Fibroblast of skin of left biceps (primary cell): ENCODE results near the gene BLM.
"Not testable (repeated sequence)": the region's sequence is repeated elsewhere in the genome, so short reads cannot be mapped to it uniquely, and the experiment has no call there.

Experiments
- DNase-seq, 2 experiments: peaks; one replicate each; pipeline ENCODE4 v3.0.0-alpha.2; 2013; ENCODE audit warnings: low read depth in 2 of 2

Gene BLM

GRCh38 chr15:90716976-90717821 is at the start of gene BLM:
Gene BLM (plus strand): TSS chr15:90717346. CDS start chr15:90747393, 30,047 bp downstream.
- DNase-seq: peak; percentile 88

- not testable (repeated sequence) for DNase-seq
Observed at GRCh38 chr15:90667755-90668345, 49.3 kb upstream of the BLM start.

DNA sequence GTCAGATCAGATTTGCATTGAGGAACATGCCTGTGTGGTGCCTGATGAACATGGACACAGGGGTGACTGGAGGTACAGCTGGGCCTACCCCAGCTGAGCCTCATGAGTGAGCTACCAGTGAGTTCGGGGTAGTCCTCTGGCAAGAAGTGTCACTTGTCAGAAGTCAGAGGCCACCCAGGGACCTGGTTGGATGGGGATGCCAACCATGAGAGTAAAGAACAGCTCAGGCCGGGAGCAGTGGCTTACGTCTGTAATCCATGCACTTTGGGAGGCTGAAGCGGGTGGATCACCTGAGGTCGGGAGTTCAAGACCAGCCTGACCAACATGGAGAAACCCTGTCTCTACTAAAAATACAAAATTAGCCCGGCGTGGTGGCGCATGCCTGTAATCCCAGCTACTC is 46.5 kb upstream of the BLM start:
- not testable (repeated sequence) for DNase-seq

GRCh38 chr15:90671216-90671615 is 45.9 kb upstream of the BLM start:
- DNase-seq: no peak

DNA sequence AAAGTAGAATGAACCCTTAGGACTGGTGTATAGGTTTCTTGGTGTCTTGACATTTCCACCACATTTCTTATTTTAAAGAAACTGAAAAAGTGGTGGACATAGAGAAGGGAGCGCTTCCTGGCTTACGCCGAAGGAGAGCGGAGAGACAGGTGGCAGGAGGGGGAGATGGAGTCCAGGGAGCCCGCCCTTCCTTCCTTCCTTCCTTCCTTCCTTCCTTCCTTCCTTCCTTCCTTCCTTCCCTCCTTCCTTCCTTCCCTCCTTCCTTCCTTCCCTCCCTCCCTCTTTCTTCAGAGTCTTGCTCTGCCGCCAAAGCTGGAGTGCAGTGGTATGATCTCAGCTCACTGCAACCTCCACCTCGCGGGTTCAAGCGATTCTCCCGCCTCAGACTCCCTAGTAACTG is 43.8 kb upstream of the BLM start:
- DNase-seq: not testable (repeated sequence)

GRCh38 chr15:90674476-90674875 is 42.7 kb upstream of the BLM start:
- DNase-seq: no peak

DNA sequence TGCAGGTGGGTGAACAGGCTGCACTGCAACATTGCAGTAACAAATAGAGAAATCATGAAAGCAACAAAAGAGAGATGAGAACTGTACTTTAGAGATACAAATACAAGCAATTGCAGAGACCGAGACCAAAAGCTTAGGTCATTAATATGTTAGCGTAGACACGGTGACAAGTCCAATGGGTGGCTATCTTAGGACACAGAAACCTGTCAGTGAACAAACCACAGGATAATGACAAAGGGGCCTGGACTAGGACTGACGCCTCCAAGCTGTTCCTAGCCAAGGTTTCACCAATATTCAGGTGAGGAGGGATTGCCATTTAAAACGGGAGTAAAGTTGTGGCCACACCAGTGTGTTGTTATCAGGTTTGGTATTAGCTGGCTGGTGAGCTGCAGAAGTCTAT is 41.7 kb upstream of the BLM start:
- DNase-seq: no peak

DNA sequence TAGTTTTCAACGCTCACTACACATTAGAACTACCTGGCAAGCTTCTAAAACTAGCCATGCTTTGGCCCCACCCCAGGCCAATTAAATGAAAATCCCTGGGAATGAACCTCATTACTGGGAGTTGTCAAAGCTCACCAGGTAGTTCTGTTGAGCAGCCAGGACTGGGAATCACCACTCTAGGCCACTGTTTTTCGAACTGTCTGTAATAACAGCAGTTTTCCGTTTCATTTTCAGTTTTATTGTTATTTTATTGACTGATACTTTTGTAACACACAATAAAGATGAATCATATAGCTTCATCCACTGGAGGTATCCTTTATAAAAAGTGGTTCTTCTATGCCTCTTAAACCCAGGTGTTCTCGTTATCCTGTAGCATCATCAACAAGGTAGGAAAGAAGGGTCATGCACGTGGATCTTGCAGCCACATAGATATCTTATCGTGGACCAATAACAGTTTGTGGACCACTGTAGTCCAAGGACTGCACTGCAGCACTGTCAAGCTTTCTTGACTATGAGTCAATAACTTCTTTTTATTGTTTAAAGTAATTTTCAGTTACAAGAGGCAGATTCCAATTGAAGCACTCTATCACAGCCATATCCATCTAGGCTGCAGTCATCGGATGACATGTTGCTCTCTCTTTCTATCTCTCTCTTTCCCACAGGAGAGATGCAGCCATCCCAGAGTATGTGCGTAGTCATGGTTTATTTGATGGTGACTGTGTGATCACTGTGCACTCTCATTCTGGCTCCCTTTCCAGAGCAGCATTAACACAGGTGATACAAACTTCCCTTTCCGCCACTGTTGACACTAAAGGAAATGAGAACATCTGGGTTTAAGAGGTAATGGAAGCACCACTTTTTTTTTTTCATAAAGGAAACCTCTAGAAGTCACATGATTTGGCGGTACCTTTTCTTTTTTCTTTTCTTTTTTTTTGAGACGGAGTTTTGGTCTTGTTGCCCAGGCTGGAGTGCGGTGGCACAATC is 39.0 kb upstream of the BLM start:
- DNase-seq: no peak

- DNase-seq: no peak
Observed at GRCh38 chr15:90679959-90680358, 37.2 kb upstream of the BLM start.

- DNase-seq: peak; percentile 95
Observed at GRCh38 chr15:90680371-90680935, 36.7 kb upstream of the BLM start.

GRCh38 chr15:90681056-90681455 is 36.1 kb upstream of the BLM start:
- DNase-seq: no peak

GRCh38 chr15:90681480-90681879 is 35.7 kb upstream of the BLM start:
- no peak for DNase-seq

DNA sequence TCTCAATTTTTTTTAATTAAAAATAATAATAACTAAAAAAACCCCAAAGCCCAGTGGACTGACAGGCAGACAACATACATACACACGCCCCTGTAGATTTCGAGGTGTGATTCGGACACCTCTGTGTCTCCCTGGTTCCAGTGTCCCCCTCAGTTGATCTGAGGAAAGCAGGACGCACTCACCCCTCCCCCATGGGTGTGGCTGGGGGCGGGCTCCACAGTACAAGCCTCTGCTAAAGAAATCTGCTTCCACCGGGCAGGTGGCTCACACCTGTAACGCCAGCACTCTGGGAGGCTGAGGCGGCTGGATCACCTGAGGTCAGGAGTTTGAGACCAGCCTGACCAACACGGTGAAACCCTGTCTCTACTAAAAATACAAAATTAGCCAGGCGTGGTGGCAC is 33.8 kb upstream of the BLM start:
- no peak for DNase-seq

DNA sequence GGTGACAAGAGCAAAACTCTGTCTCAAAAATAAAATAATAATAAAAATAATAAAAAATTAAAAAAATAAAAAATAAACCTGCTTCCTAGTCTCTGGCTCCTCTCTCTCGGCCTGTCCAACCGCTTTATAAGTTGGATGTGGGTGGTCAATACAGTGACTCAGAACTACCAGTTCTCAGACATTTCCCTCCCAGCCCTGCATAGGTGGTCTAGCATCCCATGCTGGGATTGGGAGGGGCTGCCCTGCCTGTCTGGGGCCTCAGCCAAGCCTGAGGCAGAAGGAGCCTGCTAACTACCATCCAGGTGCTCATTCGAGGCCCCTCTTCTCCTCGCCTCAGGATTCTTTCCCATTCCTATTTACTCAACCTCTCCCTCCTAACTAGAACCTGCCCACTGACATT is 33.3 kb upstream of the BLM start:
- DNase-seq: no peak

GRCh38 chr15:90684281-90684680 is 32.9 kb upstream of the BLM start:
- DNase-seq: no peak

- DNase-seq: no peak
Observed at GRCh38 chr15:90685591-90686434, 31.3 kb upstream of the BLM start.

DNA sequence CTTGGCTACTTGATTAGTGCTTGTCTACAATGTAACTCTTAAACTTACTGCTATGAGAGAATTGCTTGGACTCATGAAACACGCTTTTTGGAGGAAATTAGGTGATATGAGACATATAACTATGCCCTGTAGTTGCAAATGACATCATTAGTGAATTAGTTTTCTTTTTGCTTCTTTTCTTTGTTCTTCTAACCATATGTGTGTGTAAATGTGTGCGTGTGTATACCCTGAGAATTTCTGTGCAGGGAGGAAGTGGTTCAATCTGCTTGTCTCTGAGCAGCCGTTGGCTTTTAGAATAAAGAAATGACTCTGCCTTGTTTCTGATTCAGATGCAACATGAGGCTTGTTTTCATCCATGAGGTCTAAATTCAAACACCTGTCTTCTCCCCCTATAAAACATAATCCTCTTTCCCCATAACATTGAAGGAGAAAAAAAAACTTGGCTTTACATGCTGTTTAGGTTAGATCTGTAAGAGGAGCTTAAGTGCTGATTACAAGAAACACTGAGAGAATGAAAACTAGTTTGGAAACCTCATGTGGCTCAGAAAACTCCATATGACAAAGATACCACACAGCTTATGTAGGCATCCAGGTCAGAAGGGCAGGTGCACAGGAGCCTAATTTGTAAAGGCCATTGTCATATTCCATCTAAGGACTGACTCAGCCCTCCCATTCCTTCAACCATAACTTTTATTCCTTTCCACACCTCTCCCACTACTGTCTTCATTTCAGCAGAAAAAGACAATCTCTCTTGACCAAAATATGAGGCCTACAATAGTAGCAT is 30.5 kb upstream of the BLM start:
- DNase-seq: no peak

DNA sequence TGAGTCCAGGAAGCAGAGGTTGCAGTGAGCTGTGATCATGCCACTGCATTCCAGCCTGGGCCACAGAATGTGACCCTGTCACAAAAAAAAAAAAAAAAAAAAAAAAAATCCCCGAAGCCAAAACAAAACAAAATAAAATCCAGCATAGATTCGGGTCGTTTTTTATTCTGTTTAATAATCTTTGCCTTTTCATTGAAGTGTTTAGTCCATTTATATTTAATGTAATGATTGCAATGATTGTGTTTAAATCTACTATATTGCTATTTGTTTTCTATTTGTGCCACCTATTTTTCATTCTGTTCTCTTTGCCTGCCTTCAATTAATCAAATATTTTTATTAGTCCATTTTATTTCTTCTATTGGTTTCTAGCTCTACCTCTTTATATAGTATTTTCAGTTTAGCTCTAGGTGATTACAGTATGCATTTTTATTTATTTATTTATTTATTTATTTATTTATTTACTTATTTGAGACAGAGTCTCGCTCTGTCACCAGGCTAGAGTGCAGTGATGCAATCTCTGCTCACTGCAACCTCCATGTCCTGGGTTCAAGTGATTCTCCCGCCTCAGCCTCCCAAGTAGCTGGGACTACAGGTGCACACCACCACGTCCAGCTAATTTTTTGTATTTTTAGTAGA is 27.7 kb upstream of the BLM start:
- DNase-seq: not testable (repeated sequence)

- no peak for DNase-seq
Observed at GRCh38 chr15:90690585-90690984, 26.6 kb upstream of the BLM start.

- DNase-seq: no peak
Observed at GRCh38 chr15:90691369-90691768, 25.8 kb upstream of the BLM start.
